ENCODE results near the gene PRAMEF12. TPM values are rescaled to one million over a fixed set of nuclear protein-coding genes. Genes with fewer than 3 reads are reported as not detected.
"Not testable (repeated sequence)": the region's sequence is repeated elsewhere in the genome, so short reads cannot be mapped to it uniquely, and the experiment has no call there.

Gene PRAMEF12
- total RNA-seq: not detected in 2 replicates

DNA sequence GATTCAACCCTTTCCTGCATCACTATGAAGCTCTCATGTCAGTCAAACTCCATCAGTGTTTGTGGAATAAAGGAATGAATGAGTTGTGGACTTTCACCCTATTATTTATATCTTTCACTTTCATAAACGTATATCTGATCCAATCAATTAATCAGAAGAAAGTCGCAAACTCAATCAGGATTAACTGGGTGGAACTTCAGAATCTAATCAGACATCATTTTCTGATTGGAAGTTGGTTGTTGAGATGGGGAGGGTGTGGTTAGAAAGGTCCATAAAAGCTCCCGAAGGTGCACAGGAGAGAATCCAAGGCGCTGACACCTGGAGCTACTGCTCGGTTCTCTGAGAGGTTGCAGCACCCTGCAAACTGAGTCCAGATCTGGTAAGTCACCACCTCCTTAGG, at the start of gene PRAMEF12:
Gene PRAMEF12, plus strand, starts transcription at position 301 of the 400 bp plus-strand sequence. CDS start 1,130 bp downstream, outside the sequence.
- H3K27ac Mint-ChIP-seq: no peak within 1 kb of the TSS
- intact Hi-C loops (cut with micrococcal nuclease): no loop called here
- peaks cover 11% of the 10 kb centered on the region for H3K27me3 Mint-ChIP-seq (ENCODE audit: insufficient read depth)
- H3K4me3 Mint-ChIP-seq: no peak within 1 kb of the TSS
- H3K4me1 Mint-ChIP-seq (ENCODE audit: low read depth): no peaks in the 10 kb centered on the region
- DNase-seq (ENCODE audit: low spot score): no peak
- no peaks in the 10 kb centered on the region for H3K9me3 Mint-ChIP-seq
- H3K36me3 Mint-ChIP-seq (ENCODE audit: low read depth): no peaks in the 10 kb centered on the region

- H3K4me1 Mint-ChIP-seq (ENCODE audit: low read depth): no peaks in the 10 kb centered on the region
- peaks cover 6% of the 10 kb centered on the region for H3K9me3 Mint-ChIP-seq
- no peaks in the 10 kb centered on the region for H3K36me3 Mint-ChIP-seq (ENCODE audit: low read depth)
- DNase-seq (ENCODE audit: low spot score): no peak
- intact Hi-C loops (cut with micrococcal nuclease): no loop called here
- no peak overlapping the region for H3K27ac Mint-ChIP-seq
- H3K4me3 Mint-ChIP-seq: no peak overlapping the region
- H3K27me3 Mint-ChIP-seq (ENCODE audit: insufficient read depth): peaks cover 18% of the 10 kb centered on the region
Observed at GRCh38 chr1:12728391-12728790, 45.1 kb upstream of the PRAMEF12 start.

DNA sequence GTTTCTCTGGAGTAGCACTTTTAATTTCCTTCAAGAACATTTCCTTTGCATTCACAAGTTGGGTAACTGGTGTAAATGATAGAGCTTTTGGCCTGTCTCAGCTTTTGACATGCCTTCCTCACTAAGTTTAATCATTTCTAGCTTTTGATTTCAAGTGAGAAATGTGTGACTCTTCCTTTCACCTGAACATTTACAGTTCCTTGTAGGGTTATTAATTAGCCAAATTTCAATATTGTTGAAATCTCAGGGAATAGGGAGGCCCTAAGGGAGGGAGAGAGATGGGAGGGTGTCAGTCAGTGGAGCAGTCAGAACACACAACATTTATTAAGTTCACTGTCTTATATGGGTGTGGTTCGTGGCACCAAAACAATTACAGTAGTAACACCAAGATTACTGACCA, 43.4 kb upstream of the PRAMEF12 start:
- peaks cover 12% of the 10 kb centered on the region for H3K27me3 Mint-ChIP-seq (ENCODE audit: insufficient read depth)
- H3K4me3 Mint-ChIP-seq: no peak overlapping the region
- no peak for DNase-seq (ENCODE audit: low spot score)

GRCh38 chr1:12731084-12731483, 42.5 kb upstream of the PRAMEF12 start:
- DNase-seq (ENCODE audit: low spot score); H3K27ac Mint-ChIP-seq; H3K36me3 Mint-ChIP-seq (ENCODE audit: low read depth); intact Hi-C loops (cut with micrococcal nuclease); H3K9me3 Mint-ChIP-seq; H3K4me1 Mint-ChIP-seq (ENCODE audit: low read depth); H3K4me3 Mint-ChIP-seq: not testable (repeated sequence)
- peaks cover 16% of the 10 kb centered on the region for H3K27me3 Mint-ChIP-seq (ENCODE audit: insufficient read depth)

More for the DNA sequence above, 43.4 kb upstream of the PRAMEF12 start:
- Mint-ChIP-seq H3K36me3 (ENCODE audit: low read depth) (no peaks in the 10 kb centered on the region), H3K4me1 (ENCODE audit: low read depth) (no peaks in the 10 kb centered on the region), H3K27ac (no peak overlapping the region), H3K9me3 (peaks cover 6% of the 10 kb centered on the region)
- intact Hi-C loops (cut with micrococcal nuclease): no loop called here

DNA sequence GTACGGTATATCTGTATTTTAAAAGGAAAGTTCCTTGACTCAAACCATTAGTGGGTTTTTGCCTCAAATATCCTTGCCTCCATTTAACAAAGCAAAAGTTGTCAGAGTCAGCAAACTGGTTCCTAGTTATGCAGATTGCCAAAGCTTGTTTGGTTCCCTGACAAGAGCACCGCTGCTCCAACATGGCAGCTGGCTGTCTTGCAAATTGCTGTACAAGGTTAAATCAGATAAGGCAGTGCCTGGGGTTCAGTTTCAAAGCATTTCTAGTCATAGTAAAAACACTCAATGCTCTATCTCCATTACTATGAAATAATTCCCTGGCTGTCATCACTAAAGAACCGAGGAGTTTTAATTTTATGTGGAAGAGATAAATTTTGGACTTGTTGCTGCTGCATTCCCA, 38.9 kb upstream of the PRAMEF12 start:
- Mint-ChIP-seq H3K4me1 (ENCODE audit: low read depth) (no peaks in the 10 kb centered on the region), H3K4me3 (no peak overlapping the region), H3K36me3 (ENCODE audit: low read depth) (no peaks in the 10 kb centered on the region), H3K27me3 (ENCODE audit: insufficient read depth) (peaks cover 15% of the 10 kb centered on the region), H3K27ac (no peak overlapping the region), H3K9me3 (peaks cover 12% of the 10 kb centered on the region)
- intact Hi-C loops (cut with micrococcal nuclease): no loop called here
- DNase-seq (ENCODE audit: low spot score): no peak

GRCh38 chr1:12738934-12739333, 34.6 kb upstream of the PRAMEF12 start:
- intact Hi-C loops (cut with micrococcal nuclease): no loop called here
- H3K27me3 Mint-ChIP-seq (ENCODE audit: insufficient read depth): peaks cover 9% of the 10 kb centered on the region
- no peak overlapping the region for H3K27ac Mint-ChIP-seq
- no peaks in the 10 kb centered on the region for H3K4me1 Mint-ChIP-seq (ENCODE audit: low read depth)
- no peak overlapping the region for H3K4me3 Mint-ChIP-seq
- H3K9me3 Mint-ChIP-seq: peaks cover 6% of the 10 kb centered on the region
- no peaks in the 10 kb centered on the region for H3K36me3 Mint-ChIP-seq (ENCODE audit: low read depth)
- no peak for DNase-seq (ENCODE audit: low spot score)

- no peak overlapping the region for H3K27ac Mint-ChIP-seq
- intact Hi-C loops (cut with micrococcal nuclease): no loop called here
- H3K4me1 Mint-ChIP-seq (ENCODE audit: low read depth): no peaks in the 10 kb centered on the region
- H3K4me3 Mint-ChIP-seq: no peak overlapping the region
- no peaks in the 10 kb centered on the region for H3K36me3 Mint-ChIP-seq (ENCODE audit: low read depth)
- peaks cover 6% of the 10 kb centered on the region for H3K9me3 Mint-ChIP-seq
- no peak for DNase-seq (ENCODE audit: low spot score)
- peaks cover 9% of the 10 kb centered on the region for H3K27me3 Mint-ChIP-seq (ENCODE audit: insufficient read depth)
Observed at GRCh38 chr1:12739613-12740012, 33.9 kb upstream of the PRAMEF12 start.

GRCh38 chr1:12741946-12742345, 31.6 kb upstream of the PRAMEF12 start:
- peaks cover 2% of the 10 kb centered on the region for H3K27me3 Mint-ChIP-seq (ENCODE audit: insufficient read depth)
- no peaks in the 10 kb centered on the region for H3K4me1 Mint-ChIP-seq (ENCODE audit: low read depth)
- intact Hi-C loops (cut with micrococcal nuclease): no loop called here
- H3K4me3 Mint-ChIP-seq: no peak overlapping the region
- peaks cover 5% of the 10 kb centered on the region for H3K9me3 Mint-ChIP-seq
- DNase-seq (ENCODE audit: low spot score): no peak
- H3K36me3 Mint-ChIP-seq (ENCODE audit: low read depth): no peaks in the 10 kb centered on the region
- no peak overlapping the region for H3K27ac Mint-ChIP-seq

- no peak overlapping the region for H3K27ac Mint-ChIP-seq
- no peak overlapping the region for H3K4me3 Mint-ChIP-seq
- H3K27me3 Mint-ChIP-seq (ENCODE audit: insufficient read depth): no peaks in the 10 kb centered on the region
- H3K4me1 Mint-ChIP-seq (ENCODE audit: low read depth): no peaks in the 10 kb centered on the region
- DNase-seq (ENCODE audit: low spot score): no peak
- H3K9me3 Mint-ChIP-seq: peaks cover 29% of the 10 kb centered on the region
- intact Hi-C loops (cut with micrococcal nuclease): no loop called here
- H3K36me3 Mint-ChIP-seq (ENCODE audit: low read depth): no peaks in the 10 kb centered on the region
Observed at GRCh38 chr1:12745126-12745991, 28.2 kb upstream of the PRAMEF12 start.

DNA sequence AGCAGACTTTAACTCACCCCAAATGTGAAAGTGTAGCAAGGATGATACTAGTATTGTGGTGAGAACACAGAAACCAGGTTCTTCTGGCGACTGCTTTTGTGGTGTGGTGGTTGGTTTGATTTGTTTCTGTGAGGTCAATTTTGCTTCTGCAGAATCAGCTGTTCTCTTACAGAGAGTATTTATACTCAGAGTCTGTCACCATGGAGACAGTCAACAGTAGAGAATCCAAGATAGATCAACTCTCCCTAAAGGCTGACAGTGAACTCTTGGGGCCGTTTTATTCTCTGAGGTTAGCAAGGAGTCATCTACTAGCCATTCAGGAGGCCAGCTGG, 27.6 kb upstream of the PRAMEF12 start, which contains the start of gene CFAP107:
Gene CFAP107, plus strand, starts transcription at position 209 of the 332 bp plus-strand sequence. CDS start 231 bp downstream, outside the sequence.
- Mint-ChIP-seq H3K27me3 (ENCODE audit: insufficient read depth) (no peaks in the 10 kb centered on the region), H3K4me1 (ENCODE audit: low read depth) (no peaks in the 10 kb centered on the region), H3K36me3 (ENCODE audit: low read depth) (no peaks in the 10 kb centered on the region), H3K9me3 (peaks cover 31% of the 10 kb centered on the region), H3K4me3 (no peak within 1 kb of the TSS), H3K27ac (no peak within 1 kb of the TSS)
- intact Hi-C loops (cut with micrococcal nuclease): no loop called here
- no peak for DNase-seq (ENCODE audit: low spot score)

GRCh38 chr1:12748778-12749355, 24.7 kb upstream of the PRAMEF12 start:
- H3K36me3 Mint-ChIP-seq (ENCODE audit: low read depth): no peaks in the 10 kb centered on the region
- H3K9me3 Mint-ChIP-seq: peaks cover 31% of the 10 kb centered on the region
- peaks cover 2% of the 10 kb centered on the region for H3K27me3 Mint-ChIP-seq (ENCODE audit: insufficient read depth)
- intact Hi-C loops (cut with micrococcal nuclease): no loop called here
- no peak overlapping the region for H3K27ac Mint-ChIP-seq
- no peak overlapping the region for H3K4me3 Mint-ChIP-seq
- no peaks in the 10 kb centered on the region for H3K4me1 Mint-ChIP-seq (ENCODE audit: low read depth)
- no peak for DNase-seq (ENCODE audit: low spot score)

- Mint-ChIP-seq H3K27me3 (ENCODE audit: insufficient read depth) (peaks cover 12% of the 10 kb centered on the region), H3K27ac (no peak overlapping the region), H3K36me3 (ENCODE audit: low read depth) (no peaks in the 10 kb centered on the region), H3K4me3 (no peak overlapping the region), H3K4me1 (ENCODE audit: low read depth) (no peaks in the 10 kb centered on the region), H3K9me3 (peaks cover 8% of the 10 kb centered on the region)
- no peak for DNase-seq (ENCODE audit: low spot score)
- intact Hi-C loops (cut with micrococcal nuclease): no loop called here
Observed at GRCh38 chr1:12754738-12755137, 18.8 kb upstream of the PRAMEF12 start.

GRCh38 chr1:12756273-12756672, 17.3 kb upstream of the PRAMEF12 start:
- Mint-ChIP-seq H3K27me3 (ENCODE audit: insufficient read depth) (peaks cover 12% of the 10 kb centered on the region), H3K9me3 (no peaks in the 10 kb centered on the region), H3K4me1 (ENCODE audit: low read depth) (no peaks in the 10 kb centered on the region), H3K36me3 (ENCODE audit: low read depth) (no peaks in the 10 kb centered on the region), H3K4me3 (no peak overlapping the region), H3K27ac (no peak overlapping the region)
- intact Hi-C loops (cut with micrococcal nuclease): no loop called here
- DNase-seq (ENCODE audit: low spot score): no peak

Data from activated T-helper 1 cell treated with anti-CD3 and anti-CD28 coated beads, Interleukin-12 subunit alpha, Interleukin-12 subunit beta, Interleukin-2, Interleukin-4 antibody, amounts not matched to agents 30 ng/mL and 10 ng/mL and 1 ng/mL, durations not matched to agents 14 hours and 24 hours and 36 hours (primary cell).